Prostate gland (tissue), 2 donors: Measurements from ENCODE around the gene SF3A2. TPM values are rescaled to one million over a fixed set of nuclear protein-coding genes. Genes with fewer than 3 reads are reported as not detected.

Source experiments
- DNase-seq: peaks from one replicate; pipeline ENCODE4 v3.0.0-alpha.2; 2019; ENCODE audit warnings: low spot score
- H3K27ac ChIP-seq, 2 donors: fragments of 200-600 bp; sonication (generic); 2 replicates each; pipeline ENCODE4 v1.5.1; 2017 to 2019
- H3K27me3 ChIP-seq: fragments of 200-600 bp; sonication (generic); replicated peaks from 2 replicates; pipeline ENCODE4 v1.5.1; 2019; ENCODE audit not compliant: insufficient read depth
- H3K36me3 ChIP-seq, 2 donors: fragments of 200-600 bp; sonication (generic); 1 replicate in 1 of 2; 2 replicates in 1 of 2; pipeline versions ENCODE4 v1.5.1 to v1.8.1; 2017 to 2019
- H3K4me1 ChIP-seq: fragments of 200-600 bp; sonication (generic); replicated peaks from 2 replicates; pipeline ENCODE4 v1.5.1; 2019
- H3K4me3 ChIP-seq, 2 donors: fragments of 200-600 bp; sonication (generic); 2 replicates each; pipeline ENCODE4 v1.5.1; 2017 to 2019
- H3K9me3 ChIP-seq: fragments of 200-600 bp; sonication (generic); 2 replicates; pipeline ENCODE4 v1.5.1; 2017
- CTCF ChIP-seq, 4 experiments: fragments of 200-600 bp in 2 of 4; fragments of 450-650 bp in 2 of 4; sonication (generic) in 2 of 4; IDR thresholded peaks; 1 replicate in 3 of 4; 2 replicates in 1 of 4; pipeline ENCODE4 v1.5.1; 2016 to 2019; ENCODE audit warnings: antibody characterized with exemption in 4 of 4, mild to moderate bottlenecking in 2 of 4, moderate library complexity in 2 of 4
- POLR2A ChIP-seq: fragments of 450-650 bp; IDR thresholded peaks from one replicate; pipeline ENCODE4 v1.6.1; 2016; ENCODE audit warnings: antibody characterized with exemption, mild to moderate bottlenecking
- POLR2AphosphoS5 ChIP-seq: sonication (generic); formaldehyde crosslinking; IDR thresholded peaks from one replicate; pipeline ENCODE4 v1.6.1; 2017; ENCODE audit warnings: antibody characterized with exemption
- WGBS: methylation state at CpG from one replicate; pipeline ENCODE4 v1.1.5; 2018; 5-methylcytosine and 5-hydroxymethylcytosine counted together
- intact Hi-C: fragments of 100-400 bp; cut with DNase I; formaldehyde crosslinking; loops from one replicate; pipeline ENCODE4 v1.14.2; 2022
- total RNA-seq, 2 donors: library from RNA; depleted of rRNA; stranded (reverse); fragments of >200 nt; gene quantifications; one replicate each; pipeline ENCODE4 v1.1.0, GENCODE V29; 2016

SF3A2 gene
- total RNA-seq, 2 donors from 2014 or later, result 31.9 to 113 TPM

- Histone ChIP-seq H3K36me3 (peaks cover 20 to 39% of the 10 kb centered on the region in 2 donors), H3K4me3 (no peak overlapping the region)
Observed at GRCh38 chr19:2215281-2215751, 21.3 kb upstream of the SF3A2 start.

GRCh38 chr19:2216361-2217225 lies 20.0 kb upstream of the SF3A2 start:
- Histone ChIP-seq H3K9me3 (no peaks in the 10 kb centered on the region), H3K27ac (no peak overlapping the region), H3K27me3 (no peaks in the 10 kb centered on the region), H3K4me3 (no peak overlapping the region), H3K36me3 (peaks cover 13 to 27% of the 10 kb centered on the region in 2 donors), H3K4me1 (no peaks in the 10 kb centered on the region)
- intact Hi-C loops, result no loop called here
- no peak for TF ChIP-seq POLR2A
- WGBS, result 96% methylated on average over 34 of the region's 43 CpGs
- no peak for DNase-seq

More at GRCh38 chr19:2215281-2215751, 21.3 kb upstream of the SF3A2 start:
- intact Hi-C loops, result no loop called here
- 80% methylated on average over 31 of the region's 31 CpGs for WGBS
- H3K27me3 ChIP-seq, result no peaks in the 10 kb centered on the region
- TF ChIP-seq POLR2A, result no peak
- no peak for TF ChIP-seq CTCF (IDR thresholded peaks at IDR 0.05)
- no peak for TF ChIP-seq POLR2AphosphoS5
- no peak for DNase-seq
- H3K9me3 ChIP-seq, result no peaks in the 10 kb centered on the region
- H3K27ac ChIP-seq, result no peak overlapping the region
- no peaks in the 10 kb centered on the region for H3K4me1 ChIP-seq

GRCh38 chr19:2217591-2217990 lies 19.0 kb upstream of the SF3A2 start:
- Histone ChIP-seq H3K27me3 (no peaks in the 10 kb centered on the region), H3K27ac (no peak overlapping the region), H3K4me1 (no peaks in the 10 kb centered on the region), H3K36me3 (peaks cover 13 to 21% of the 10 kb centered on the region in 2 donors), H3K9me3 (no peaks in the 10 kb centered on the region), H3K4me3 (no peak overlapping the region)
- intact Hi-C loops, result no loop called here
- no peak for DNase-seq
- TF ChIP-seq POLR2AphosphoS5, result no peak
- no peak for TF ChIP-seq CTCF (IDR thresholded peaks at IDR 0.05)
- no peak for TF ChIP-seq POLR2A
- WGBS, result 93% methylated on average over 21 of the region's 22 CpGs

DNA sequence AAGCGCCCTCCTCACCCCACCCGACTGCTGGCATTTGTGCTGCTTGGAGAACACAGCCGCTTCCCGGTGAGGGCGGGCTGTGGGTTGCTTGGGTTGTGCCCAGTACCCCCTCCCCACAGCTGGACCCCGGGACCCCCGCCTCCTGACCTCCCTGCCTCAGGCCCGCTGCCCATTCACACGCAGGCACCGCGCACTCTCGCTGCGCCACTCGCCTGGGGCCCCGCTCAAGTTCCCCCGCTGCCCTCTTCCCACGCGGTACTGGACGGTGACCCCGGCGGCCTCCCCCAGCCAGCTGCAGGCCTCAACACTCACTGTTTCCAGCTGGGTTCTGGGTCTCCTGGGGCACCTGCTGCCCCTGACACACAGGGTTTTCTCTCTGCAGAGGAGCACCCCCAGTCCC lies 16.9 kb upstream of the SF3A2 start:
- Histone ChIP-seq H3K9me3 (no peaks in the 10 kb centered on the region), H3K36me3 (peaks cover 13 to 14% of the 10 kb centered on the region in 2 donors), H3K4me3 (no peak overlapping the region), H3K27ac (no peak overlapping the region), H3K4me1 (no peaks in the 10 kb centered on the region), H3K27me3 (no peaks in the 10 kb centered on the region)
- DNase-seq, result no peak
- TF ChIP-seq POLR2AphosphoS5 (no peak), POLR2A (no peak), CTCF (IDR thresholded peaks at IDR 0.05) (no peak)
- 95% methylated on average over 21 of the region's 21 CpGs for WGBS
- intact Hi-C loops, result loop anchor here (5.0 kb wide), 2 partner anchors 32 to 62 kb away; no protein-coding TSS in a partner anchor

- Histone ChIP-seq H3K27ac (no peak overlapping the region), H3K9me3 (no peaks in the 10 kb centered on the region), H3K4me3 (no peak overlapping the region), H3K4me1 (no peaks in the 10 kb centered on the region), H3K36me3 (peaks cover 13 to 20% of the 10 kb centered on the region in 2 donors), H3K27me3 (no peaks in the 10 kb centered on the region)
- WGBS, result 87% methylated on average over 17 of the region's 20 CpGs
- TF ChIP-seq CTCF (IDR thresholded peaks at IDR 0.05) (no peak), POLR2AphosphoS5 (no peak), POLR2A (no peak)
- intact Hi-C loops, result loop anchor here (5.0 kb wide), 2 partner anchors 34 to 64 kb away; no protein-coding TSS in a partner anchor
- no peak for DNase-seq
Observed at GRCh38 chr19:2221250-2221831, 15.3 kb upstream of the SF3A2 start.
